Small intestine (tissue), 7 donors: Measurements from ENCODE around the gene PKP1. TPM values are rescaled to one million over a fixed set of nuclear protein-coding genes. Genes with fewer than 3 reads are reported as not detected.
A peak's percentile ranks its signal among the peaks of the same experiment; 100 is the strongest.
"Not testable (repeated sequence)": the region's sequence is repeated elsewhere in the genome, so short reads cannot be mapped to it uniquely, and the experiment has no call there.

Experiments
- DNase-seq, 2 donors: peaks; one replicate each; pipeline versions ENCODE4 v3.0.0 to v3.0.0-alpha.2; 2013
- FAIRE-seq: peaks from 2 replicates; lab custom pipeline; 2012; peaks lifted over from hg19 to GRCh38; lab: Jason Lieb, UNC
- H3K27ac ChIP-seq, 3 donors: one replicate each; pipeline ENCODE4 v1.5.1; 2013; ENCODE audit warnings: low read length in 2 of 3, mild to moderate bottlenecking in 2 of 3, control low read depth in 1 of 3, inconsistent platforms in 1 of 3, low read depth in 1 of 3, moderate library complexity in 1 of 3
- H3K27me3 ChIP-seq, 3 donors: one replicate each; pipeline ENCODE4 v1.6.1; 2013; ENCODE audit warnings: low read length in 3 of 3, inconsistent platforms in 1 of 3; ENCODE audit not compliant: control insufficient read depth in 3 of 3, insufficient read depth in 3 of 3
- H3K36me3 ChIP-seq, 3 donors: one replicate each; pipeline ENCODE4 v1.6.1; 2013; ENCODE audit warnings: low read length in 3 of 3, inconsistent platforms in 1 of 3, low read depth in 1 of 3, mild to moderate bottlenecking in 1 of 3, moderate library complexity in 1 of 3; ENCODE audit not compliant: control insufficient read depth in 3 of 3, insufficient read depth in 2 of 3
- H3K4me1 ChIP-seq, 3 donors: one replicate each; pipeline ENCODE4 v1.6.1; 2013; ENCODE audit warnings: low read length in 2 of 3, inconsistent platforms in 1 of 3, low read depth in 1 of 3, mild to moderate bottlenecking in 1 of 3, moderate library complexity in 1 of 3; ENCODE audit not compliant: control insufficient read depth in 3 of 3, insufficient read depth in 2 of 3
- H3K4me3 ChIP-seq, 3 donors: one replicate each; pipeline ENCODE4 v1.5.1; 2013; ENCODE audit warnings: low read length in 3 of 3, control low read depth in 1 of 3, inconsistent platforms in 1 of 3, low read depth in 1 of 3, mild to moderate bottlenecking in 1 of 3, moderate library complexity in 1 of 3
- H3K9me3 ChIP-seq, 2 donors: one replicate each; pipeline ENCODE4 v1.6.1; 2013; ENCODE audit warnings: low read depth in 1 of 2, low read length in 1 of 2; ENCODE audit not compliant: control insufficient read depth in 2 of 2, insufficient read depth in 1 of 2
- WGBS, 3 donors: extraction: QIAGEN DNeasy Blood & Tissue Kit; methylation state at CpG; one replicate each; pipeline ENCODE4 v1.1.7; 2013; 5-methylcytosine and 5-hydroxymethylcytosine counted together
- polyA plus RNA-seq, 4 donors: library from polyadenylated mRNA; stranded (reverse) in 3 of 4; unstranded in 1 of 4; fragments of 200-250 nt in 3 of 4; fragments of 120-200 nt in 1 of 4; gene quantifications; one replicate each; pipeline versions ENCODE4 v1.2.1 to v1.2.3, GENCODE V29; 2013
- donor health status: healthy with polysubstance abuse.
- donor health status: control.
- donor health status: control.
- donor health status: Bipolar disorder and iron deficiency.
- donor health status: healthy.

The PKP1 gene
- polyA plus RNA-seq, 4 donors = 0.24 to 0.69 (median 0.36) TPM

DNA sequence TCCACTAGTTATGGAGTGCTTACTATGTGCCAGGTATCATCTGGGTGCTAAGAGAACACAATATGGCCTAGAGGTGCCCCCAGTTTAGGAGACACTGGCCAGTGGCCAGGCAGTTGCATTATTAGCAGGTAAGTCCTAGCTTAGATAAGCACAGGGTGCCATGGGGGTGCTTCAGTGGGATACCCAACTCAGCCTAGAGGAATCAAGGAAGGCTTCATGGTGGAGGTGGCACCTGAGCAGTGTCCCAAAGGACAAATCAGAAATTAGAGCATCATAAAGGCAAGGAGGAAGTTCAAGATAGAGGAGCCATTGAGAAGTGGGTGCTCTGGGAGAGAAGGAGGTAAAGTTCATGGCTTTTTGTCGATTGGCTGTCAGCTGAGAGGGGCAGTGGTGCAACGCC lies 31.9 kb upstream of the PKP1 start:
- WGBS, 3 donors = 43 to 67% (median 63%) methylated on average over 2 of the region's 2 CpGs
- DNase-seq (no peak), FAIRE-seq (no peak)
- Histone ChIP-seq H3K27ac (no peak overlapping the region), H3K4me1 (no peaks in the 10 kb centered on the region), H3K27me3 (no peaks in the 10 kb centered on the region), H3K36me3 (no peaks in the 10 kb centered on the region), H3K9me3 (no peaks in the 10 kb centered on the region), H3K4me3 (no peak overlapping the region)

DNA sequence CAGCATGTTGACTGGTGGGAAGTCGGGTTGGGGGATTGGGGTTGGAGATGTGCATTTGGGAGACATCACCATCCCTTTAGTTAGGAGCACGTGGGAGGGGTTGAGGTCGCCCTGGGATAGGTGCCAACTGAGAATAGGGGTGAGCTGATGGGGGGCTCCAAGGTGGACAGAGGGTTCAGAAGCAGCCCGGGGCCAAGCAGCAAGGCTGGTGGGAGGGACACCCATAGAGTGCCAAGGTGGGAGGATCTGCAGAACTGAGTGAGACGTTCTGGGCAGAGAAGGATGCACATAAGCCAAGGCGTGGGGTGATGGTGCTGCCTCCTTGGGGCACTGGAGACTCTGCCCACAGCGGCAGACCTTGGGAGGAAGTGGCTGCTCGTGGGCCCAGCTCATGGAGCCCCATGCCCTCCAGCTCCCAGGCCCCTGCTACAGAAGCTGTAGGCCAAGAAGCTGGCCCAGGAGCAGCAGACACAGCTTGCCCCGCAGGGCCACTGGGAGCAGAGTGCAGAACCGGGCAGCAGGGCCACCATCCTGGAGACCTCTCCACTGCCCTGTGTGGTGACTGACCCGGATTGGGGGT lies 31.4 kb upstream of the PKP1 start:
- H3K4me3 ChIP-seq = no peak overlapping the region
- DNase-seq = no peak
- WGBS, 3 donors = 66 to 69% (median 69%) methylated on average over 11 of the region's 11 CpGs
- no peaks in the 10 kb centered on the region for H3K9me3 ChIP-seq
- no peaks in the 10 kb centered on the region for H3K4me1 ChIP-seq
- no peaks in the 10 kb centered on the region for H3K27me3 ChIP-seq
- no peak for FAIRE-seq
- H3K36me3 ChIP-seq = no peaks in the 10 kb centered on the region
- no peak overlapping the region for H3K27ac ChIP-seq

- no peaks in the 10 kb centered on the region for H3K36me3 ChIP-seq
- H3K4me3 ChIP-seq = no peak overlapping the region
- FAIRE-seq (no peak), DNase-seq (no peak)
- H3K27me3 ChIP-seq = no peaks in the 10 kb centered on the region
- H3K9me3 ChIP-seq = no peaks in the 10 kb centered on the region
- no peaks in the 10 kb centered on the region for H3K4me1 ChIP-seq
- 79 to 96% (median 88%) methylated on average over 6 of the region's 6 CpGs for WGBS, 3 donors
- no peak overlapping the region for H3K27ac ChIP-seq
Observed at GRCh38 chr1:201252944-201253371, 30.3 kb upstream of the PKP1 start.

- H3K27ac ChIP-seq = no peak overlapping the region
- DNase-seq (no peak), FAIRE-seq (no peak)
- 79 to 83% (median 80%) methylated on average over 10 of the region's 10 CpGs for WGBS, 3 donors
- H3K9me3 ChIP-seq = no peaks in the 10 kb centered on the region
- no peaks in the 10 kb centered on the region for H3K36me3 ChIP-seq
- H3K4me1 ChIP-seq = no peaks in the 10 kb centered on the region
- H3K4me3 ChIP-seq = no peak overlapping the region
- H3K27me3 ChIP-seq = no peaks in the 10 kb centered on the region
Observed at GRCh38 chr1:201253411-201253810, 29.9 kb upstream of the PKP1 start.

GRCh38 chr1:201253906-201254624 lies 29.2 kb upstream of the PKP1 start:
- 72 to 79% (median 76%) methylated on average over 9 of the region's 9 CpGs for WGBS, 3 donors
- FAIRE-seq (no peak), DNase-seq (no peak)
- H3K4me1 ChIP-seq = no peaks in the 10 kb centered on the region
- H3K9me3 ChIP-seq = no peaks in the 10 kb centered on the region
- H3K27me3 ChIP-seq = peaks cover 0 to 5% (median 0%) of the 10 kb centered on the region in 3 donors
- no peak overlapping the region for H3K27ac ChIP-seq
- H3K4me3 ChIP-seq = no peak overlapping the region
- no peaks in the 10 kb centered on the region for H3K36me3 ChIP-seq

DNA sequence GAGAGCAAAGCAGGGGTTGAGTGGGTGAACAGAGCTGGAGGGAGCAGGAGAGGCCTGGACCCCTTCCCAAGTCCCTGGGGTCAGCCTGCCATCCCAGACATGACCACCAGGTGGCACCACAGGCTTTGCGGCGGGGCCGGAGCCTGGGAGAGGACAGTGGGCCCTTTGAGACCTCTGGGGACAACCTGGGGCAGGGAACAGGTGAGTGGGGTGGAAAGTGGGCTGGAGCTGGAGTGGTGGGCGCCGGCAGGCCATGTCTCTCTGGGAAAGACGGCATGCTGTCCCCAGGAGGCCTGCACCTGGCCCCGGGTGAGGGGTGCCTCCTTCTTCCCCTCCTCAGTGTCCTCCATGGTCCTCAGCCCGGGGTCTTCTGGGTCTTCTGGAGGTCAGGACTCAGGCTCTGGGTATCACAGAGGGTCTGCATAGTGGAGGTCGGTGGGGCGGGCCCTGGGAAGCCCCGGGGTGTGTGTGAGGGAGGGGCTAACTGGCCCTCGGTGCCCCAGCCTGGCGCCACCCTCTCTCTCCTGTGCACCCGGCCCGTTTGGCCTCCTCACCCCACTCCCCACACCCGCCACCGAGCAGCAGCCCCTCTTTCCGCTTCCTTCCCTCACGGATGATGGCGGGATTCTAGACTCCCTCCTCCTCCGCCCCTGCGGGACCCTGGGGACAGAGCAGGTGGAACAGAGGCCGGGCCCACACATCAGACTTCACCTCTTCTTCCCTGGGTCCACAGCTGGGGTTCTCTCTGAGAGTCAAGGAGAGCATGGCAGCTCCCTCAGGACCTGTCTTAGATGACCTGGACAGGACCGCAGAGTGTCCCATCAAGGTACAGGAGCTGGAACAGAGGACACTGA lies 28.5 kb upstream of the PKP1 start:
- Histone ChIP-seq H3K9me3 (no peaks in the 10 kb centered on the region), H3K4me1 (no peaks in the 10 kb centered on the region), H3K27me3 (peaks cover 0 to 12% (median 0%) of the 10 kb centered on the region in 3 donors), H3K36me3 (no peaks in the 10 kb centered on the region), H3K27ac (no peak overlapping the region), H3K4me3 (no peak overlapping the region)
- DNase-seq (peak; percentile 40 to 63), FAIRE-seq (no peak)
- 37 to 51% (median 44%) methylated on average over 17 to 24 of the region's 24 CpGs for WGBS, 3 donors

DNA sequence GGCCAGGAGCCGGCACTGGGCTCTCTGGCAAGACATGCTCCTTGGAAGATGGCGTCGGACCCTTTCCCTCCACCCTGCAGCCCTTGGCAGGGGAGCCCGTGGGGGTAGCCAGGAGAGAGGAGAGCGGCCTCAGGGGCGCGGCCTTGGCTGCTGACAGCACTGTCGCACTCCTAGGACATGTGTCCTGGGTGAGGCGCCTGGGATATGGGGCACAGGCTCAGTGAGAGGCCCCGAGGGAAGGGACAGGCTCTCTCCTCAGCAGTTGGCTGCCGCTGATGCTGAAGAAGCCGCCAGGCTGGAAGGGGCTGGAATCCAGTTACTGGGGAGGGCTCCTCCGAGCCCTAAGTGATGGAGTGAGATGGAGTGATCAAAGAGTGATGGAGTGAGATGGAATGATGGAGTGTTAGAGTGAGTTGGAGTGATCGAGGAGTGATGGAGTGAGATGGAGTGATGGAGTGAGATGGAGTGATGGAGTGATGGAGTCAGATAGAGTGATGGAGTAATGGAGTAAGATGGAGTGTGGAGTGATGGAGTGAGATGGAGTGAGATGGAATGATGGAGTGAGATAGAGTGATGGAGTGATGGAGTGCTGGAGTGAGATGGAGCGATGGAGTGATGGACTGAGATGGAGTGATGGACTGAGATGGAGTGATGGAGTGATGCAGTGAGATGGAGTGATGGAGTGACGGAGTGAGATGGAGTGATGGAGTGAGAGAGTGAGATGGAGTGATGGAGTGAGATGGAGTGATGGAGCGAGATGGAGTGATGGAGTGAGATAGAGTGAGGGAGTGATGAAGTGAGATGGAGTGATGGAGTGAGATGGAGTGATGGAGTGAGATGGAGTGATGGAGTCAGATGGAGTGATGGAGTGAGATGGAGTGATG lies 27.6 kb upstream of the PKP1 start:
- Histone ChIP-seq H3K4me1 (no peaks in the 10 kb centered on the region), H3K4me3 (no peak overlapping the region), H3K36me3 (no peaks in the 10 kb centered on the region), H3K27me3 (peaks cover 0 to 18% (median under 1%) of the 10 kb centered on the region in 3 donors), H3K27ac (no peak overlapping the region), H3K9me3 (no peaks in the 10 kb centered on the region)
- no peak for DNase-seq
- no peak for FAIRE-seq
- 71 to 83% (median 73%) methylated on average over 17 of the region's 17 CpGs for WGBS, 3 donors

GRCh38 chr1:201258132-201258531 lies 25.2 kb upstream of the PKP1 start:
- not testable (repeated sequence) for H3K4me3 ChIP-seq, H3K27ac ChIP-seq, DNase-seq, FAIRE-seq, H3K4me1 ChIP-seq, H3K9me3 ChIP-seq, H3K36me3 ChIP-seq
- peaks cover 0 to 34% (median 3%) of the 10 kb centered on the region in 3 donors for H3K27me3 ChIP-seq
